Peyer's patch (tissue), 4 donors: ENCODE measurements around the gene RBM39. TPM values are rescaled to one million over a fixed set of nuclear protein-coding genes. Genes with fewer than 3 reads are reported as not detected.
"Not testable (repeated sequence)": the region's sequence is repeated elsewhere in the genome, so short reads cannot be mapped to it uniquely, and the experiment has no call there.

ENCODE experiments used
- DNase-seq, 3 donors: peaks; one replicate each; pipeline ENCODE4 v3.0.0-alpha.2; 2017 to 2019
- H3K27ac ChIP-seq, 4 donors: fragments of 200-600 bp; sonication (generic); one replicate each; pipeline ENCODE4 v1.5.1; 2016 to 2019
- H3K27me3 ChIP-seq, 2 donors: fragments of 200-600 bp; sonication (generic); one replicate each; pipeline ENCODE4 v1.5.1; 2019
- H3K36me3 ChIP-seq, 3 donors: fragments of 200-600 bp; sonication (generic); one replicate each; pipeline ENCODE4 v1.5.1; 2016 to 2019
- H3K4me1 ChIP-seq, 4 donors: fragments of 200-600 bp; sonication (generic); one replicate each; pipeline ENCODE4 v1.5.1; 2016 to 2019
- H3K4me3 ChIP-seq, 4 donors: fragments of 200-600 bp; sonication (generic); 1 replicate in 3 of 4; 2 replicates in 1 of 4; pipeline ENCODE4 v1.5.1; 2016 to 2019; ENCODE audit warnings: mild to moderate bottlenecking in 1 of 4
- H3K9me3 ChIP-seq, 4 donors: fragments of 200-600 bp; sonication (generic); one replicate each; pipeline ENCODE4 v1.5.1; 2016 to 2019; ENCODE audit warnings: mild to moderate bottlenecking in 1 of 4
- POLR2A ChIP-seq, 2 donors: fragments of 450-650 bp; IDR thresholded peaks; one replicate each; pipeline ENCODE4 v1.5.1; 2017; ENCODE audit warnings: antibody characterized with exemption in 2 of 2, mild to moderate bottlenecking in 2 of 2, moderate library complexity in 2 of 2
- total RNA-seq, 4 donors: library from RNA; depleted of rRNA; stranded (reverse); fragments of >200 nt; gene quantifications; one replicate each; pipeline ENCODE4 v1.1.0, GENCODE V29; 2016
- TF ChIP-seq, protein P1 (sequence below), 6 experiments: fragments of 450-650 bp in 4 of 6; fragments of 200-600 bp in 2 of 6; sonication (generic) in 1 of 6; IDR thresholded peaks; one replicate each; pipeline ENCODE4 v1.5.1; 2017 to 2019; ENCODE audit warnings: antibody characterized with exemption in 6 of 6, mild to moderate bottlenecking in 3 of 6, moderate library complexity in 1 of 6

The RBM39 gene
- total RNA-seq, 4 donors from 2014 or later, result 347 to 1,133 (median 466) TPM

DNA sequence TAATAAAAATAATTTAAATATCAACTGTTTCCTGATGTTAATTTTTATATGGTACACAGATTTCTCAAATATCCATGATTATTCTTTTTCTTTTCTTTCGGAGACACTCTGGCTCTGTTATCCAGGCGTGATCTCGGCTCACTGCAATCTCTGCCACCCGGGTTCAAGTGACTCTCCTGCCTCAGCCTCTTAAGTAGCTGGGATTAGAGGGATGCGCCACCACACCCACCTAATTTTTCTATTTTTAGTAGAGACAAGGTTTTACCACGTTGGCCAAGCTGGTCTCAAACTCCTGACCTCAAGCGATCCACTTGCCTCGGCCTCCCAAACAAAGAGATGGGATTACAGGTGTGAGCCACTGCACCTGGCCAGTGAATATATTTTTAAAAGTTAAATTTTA is 22.3 kb downstream of the RBM39 start:
- Histone ChIP-seq H3K36me3 (peaks cover 0 to 96% (median 9%) of the 10 kb centered on the region in 3 donors), H3K27me3 (no peaks in the 10 kb centered on the region), H3K4me1 (no peaks in the 10 kb centered on the region), H3K9me3 (no peaks in the 10 kb centered on the region), H3K4me3 (no peak overlapping the region), H3K27ac (no peak overlapping the region)
- TF ChIP-seq POLR2A (IDR thresholded peaks at IDR 0.05), result no peak
- TF ChIP-seq, protein P1, sequence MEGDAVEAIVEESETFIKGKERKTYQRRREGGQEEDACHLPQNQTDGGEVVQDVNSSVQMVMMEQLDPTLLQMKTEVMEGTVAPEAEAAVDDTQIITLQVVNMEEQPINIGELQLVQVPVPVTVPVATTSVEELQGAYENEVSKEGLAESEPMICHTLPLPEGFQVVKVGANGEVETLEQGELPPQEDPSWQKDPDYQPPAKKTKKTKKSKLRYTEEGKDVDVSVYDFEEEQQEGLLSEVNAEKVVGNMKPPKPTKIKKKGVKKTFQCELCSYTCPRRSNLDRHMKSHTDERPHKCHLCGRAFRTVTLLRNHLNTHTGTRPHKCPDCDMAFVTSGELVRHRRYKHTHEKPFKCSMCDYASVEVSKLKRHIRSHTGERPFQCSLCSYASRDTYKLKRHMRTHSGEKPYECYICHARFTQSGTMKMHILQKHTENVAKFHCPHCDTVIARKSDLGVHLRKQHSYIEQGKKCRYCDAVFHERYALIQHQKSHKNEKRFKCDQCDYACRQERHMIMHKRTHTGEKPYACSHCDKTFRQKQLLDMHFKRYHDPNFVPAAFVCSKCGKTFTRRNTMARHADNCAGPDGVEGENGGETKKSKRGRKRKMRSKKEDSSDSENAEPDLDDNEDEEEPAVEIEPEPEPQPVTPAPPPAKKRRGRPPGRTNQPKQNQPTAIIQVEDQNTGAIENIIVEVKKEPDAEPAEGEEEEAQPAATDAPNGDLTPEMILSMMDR (IDR thresholded peaks at IDR 0.05), result no peak
- no peak for DNase-seq

DNA sequence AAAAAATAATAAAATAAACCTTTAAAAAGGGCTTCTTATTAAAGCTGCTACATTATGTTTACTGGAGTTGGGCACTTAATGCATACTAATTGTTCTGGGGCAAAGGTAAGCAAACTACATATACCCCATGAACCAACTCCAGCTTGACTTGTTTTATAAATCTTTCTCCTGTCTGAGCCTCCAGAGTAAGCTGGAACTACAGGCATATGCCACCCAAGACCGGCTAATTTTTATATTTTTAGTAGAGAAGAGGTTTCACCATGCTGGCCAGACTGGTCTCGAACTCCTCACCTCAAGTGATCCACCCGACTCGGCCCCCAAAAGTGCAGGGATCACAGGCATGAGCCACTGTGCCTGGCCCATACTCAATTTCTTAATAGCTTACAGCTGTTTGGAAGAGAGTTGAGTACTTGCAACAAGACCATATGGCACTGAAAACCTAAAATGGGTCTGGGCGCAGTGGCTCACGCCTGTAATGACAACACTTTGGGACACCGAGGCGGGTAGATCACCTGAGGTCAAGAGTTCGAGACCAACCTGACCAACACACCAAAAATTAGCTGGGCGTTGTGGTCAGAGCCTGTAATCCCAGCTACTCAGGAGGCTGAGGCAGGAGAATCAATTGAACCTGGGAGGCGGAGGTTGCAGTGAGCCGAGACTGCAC is 23.0 kb downstream of the RBM39 start:
- Histone ChIP-seq H3K9me3 (no peaks in the 10 kb centered on the region), H3K27me3 (no peaks in the 10 kb centered on the region), H3K4me3 (no peak overlapping the region), H3K27ac (no peak overlapping the region), H3K4me1 (no peaks in the 10 kb centered on the region), H3K36me3 (peaks cover 0 to 96% (median 8%) of the 10 kb centered on the region in 3 donors)
- no peak for DNase-seq
- no peak for TF ChIP-seq POLR2A (IDR thresholded peaks at IDR 0.05)
- TF ChIP-seq, protein P1 (IDR thresholded peaks at IDR 0.05), result no peak

DNA sequence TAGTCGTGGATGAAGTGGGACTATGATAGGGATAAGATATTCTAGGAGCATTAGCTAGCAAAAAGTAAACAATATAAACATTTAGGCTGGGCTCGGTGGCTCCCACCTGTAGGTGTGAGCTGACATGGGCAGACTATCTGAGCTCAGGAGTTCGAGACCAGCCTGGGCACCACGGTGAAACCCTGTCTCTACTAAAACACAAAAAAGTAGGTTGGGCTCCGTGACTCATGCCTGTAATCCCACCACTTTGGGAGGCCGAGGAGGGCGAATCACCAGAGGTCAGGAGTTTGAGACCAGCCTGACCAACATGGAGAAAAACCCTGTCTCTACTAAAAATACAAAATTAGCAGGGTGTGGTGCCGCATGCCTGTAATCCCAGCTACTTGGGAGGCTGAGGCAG is 23.7 kb downstream of the RBM39 start:
- H3K4me1 ChIP-seq, H3K9me3 ChIP-seq, H3K27me3 ChIP-seq, DNase-seq, H3K4me3 ChIP-seq, H3K27ac ChIP-seq: not testable (repeated sequence)
- peaks cover 0 to 96% (median under 1%) of the 10 kb centered on the region in 3 donors for H3K36me3 ChIP-seq

DNA sequence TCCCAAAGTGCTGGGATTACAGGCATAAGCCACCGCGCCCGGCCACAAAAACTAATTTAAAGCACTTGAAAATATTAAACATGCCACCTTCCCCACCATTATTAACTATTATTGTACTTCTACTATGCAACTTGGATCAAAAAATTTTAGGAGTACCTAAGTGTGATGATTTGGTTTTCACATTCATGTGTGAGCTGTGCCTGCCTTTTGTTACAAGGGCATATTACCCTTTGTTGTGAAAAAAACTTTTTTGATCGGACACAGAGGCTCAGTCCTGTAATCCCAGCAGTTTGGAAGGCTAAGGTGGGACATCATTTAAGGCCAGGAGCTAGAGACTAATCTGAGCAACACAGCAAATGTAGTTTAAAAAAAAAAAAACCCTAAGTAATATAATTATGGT is 25.7 kb downstream of the RBM39 start:
- no peak overlapping the region for H3K27ac ChIP-seq
- DNase-seq, result no peak
- peaks cover 0 to 98% (median 0%) of the 10 kb centered on the region in 3 donors for H3K36me3 ChIP-seq
- H3K9me3 ChIP-seq, result no peaks in the 10 kb centered on the region
- no peak overlapping the region for H3K4me3 ChIP-seq
- no peaks in the 10 kb centered on the region for H3K4me1 ChIP-seq
- TF ChIP-seq POLR2A (IDR thresholded peaks at IDR 0.05), result no peak
- TF ChIP-seq, protein P1 (IDR thresholded peaks at IDR 0.05), result no peak
- H3K27me3 ChIP-seq, result no peaks in the 10 kb centered on the region

DNA sequence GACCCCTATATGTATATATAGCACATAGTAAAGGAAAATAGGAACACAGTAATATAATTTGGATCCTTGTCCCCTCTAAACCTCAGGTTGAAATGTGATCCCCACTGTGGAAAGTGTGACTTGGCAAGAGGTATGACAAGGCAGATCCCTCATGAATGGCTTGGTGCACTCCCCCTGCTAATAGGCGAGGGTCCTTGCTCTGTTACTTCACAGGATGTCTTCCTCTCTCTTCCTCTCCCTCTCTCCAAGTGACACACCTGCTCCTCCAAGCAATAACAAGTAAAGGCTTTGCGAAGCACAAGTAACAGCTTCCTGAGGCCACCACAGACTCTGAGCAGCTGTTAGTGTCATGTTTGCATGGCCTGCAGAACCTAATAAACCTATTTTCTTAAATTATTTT is 26.4 kb downstream of the RBM39 start:
- peaks cover 0 to 98% (median 0%) of the 10 kb centered on the region in 3 donors for H3K36me3 ChIP-seq

DNA sequence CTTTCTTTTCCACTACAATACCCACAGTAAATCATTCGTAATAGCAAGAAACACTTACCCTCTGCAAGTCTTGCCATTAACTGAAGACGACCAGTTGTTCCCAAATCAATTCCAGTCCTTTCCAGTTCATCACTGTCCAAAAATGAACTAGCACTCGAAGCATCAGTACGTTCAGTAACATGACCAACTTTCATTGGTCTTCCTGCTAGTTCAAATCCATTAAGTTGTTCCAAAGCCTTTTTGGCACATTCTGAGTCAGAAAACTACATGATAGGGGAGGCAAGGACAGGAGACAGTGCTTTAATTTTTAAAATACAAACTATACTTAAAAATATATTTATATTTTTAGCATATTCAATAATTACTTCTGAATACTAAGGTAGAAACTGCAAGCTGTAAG is 27.9 kb downstream of the RBM39 start:
- Histone ChIP-seq H3K4me1 (no peaks in the 10 kb centered on the region), H3K36me3 (peaks cover 0 to 98% (median 0%) of the 10 kb centered on the region in 3 donors), H3K27me3 (no peaks in the 10 kb centered on the region), H3K9me3 (no peaks in the 10 kb centered on the region), H3K27ac (no peak overlapping the region), H3K4me3 (no peak overlapping the region)
- no peak for DNase-seq
- no peak for TF ChIP-seq POLR2A (IDR thresholded peaks at IDR 0.05)
- TF ChIP-seq, protein P1 (IDR thresholded peaks at IDR 0.05), result no peak

More for the DNA sequence above, 26.4 kb downstream of the RBM39 start:
- TF ChIP-seq, protein P1 (IDR thresholded peaks at IDR 0.05), result no peak
- no peak for TF ChIP-seq POLR2A (IDR thresholded peaks at IDR 0.05)
- Histone ChIP-seq H3K9me3 (no peaks in the 10 kb centered on the region), H3K27ac (no peak overlapping the region), H3K27me3 (no peaks in the 10 kb centered on the region), H3K4me1 (no peaks in the 10 kb centered on the region), H3K4me3 (no peak overlapping the region)
- DNase-seq, result no peak

DNA sequence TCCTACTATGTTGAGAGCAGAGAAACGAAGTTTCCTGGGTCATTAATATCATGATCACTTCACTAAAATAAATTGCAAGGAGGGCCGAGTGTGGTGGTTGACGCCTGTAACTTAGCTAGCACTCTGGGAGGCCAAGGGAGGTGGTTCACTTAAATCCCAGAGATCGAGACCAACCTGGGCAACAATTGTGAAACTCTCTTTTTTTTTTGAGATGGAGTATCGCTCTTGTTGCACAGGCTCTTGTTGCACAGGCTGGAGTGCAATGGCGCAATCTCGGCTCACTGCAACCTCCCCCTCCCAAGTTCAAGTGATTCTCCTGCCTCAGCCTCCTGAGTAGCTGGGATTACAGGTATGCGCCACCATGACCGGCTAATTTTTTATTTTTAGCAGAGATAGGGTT is 28.9 kb downstream of the RBM39 start:
- H3K27me3 ChIP-seq, H3K4me3 ChIP-seq, DNase-seq, H3K27ac ChIP-seq, H3K4me1 ChIP-seq, H3K9me3 ChIP-seq: not testable (repeated sequence)
- H3K36me3 ChIP-seq, result peaks cover 0 to 99% (median 0%) of the 10 kb centered on the region in 3 donors
